BJ (cell line): Measurements from ENCODE around the gene CFHR5. TPM values are rescaled to one million over a fixed set of nuclear protein-coding genes. Genes with fewer than 3 reads are reported as not detected.

ENCODE experiments used
- CTCF ChIA-PET: fragments of 350-600 bp; formaldehyde crosslinking; extraction: SDS; loops from one replicate; lab custom pipeline; 2021; ENCODE audit warnings: antibody characterized with exemption, inconsistent platforms; lab: Yijun Ruan, JAX
- POLR2A ChIA-PET: fragments of 300-600 bp; sonication (Branson Sonifier 250); formaldehyde crosslinking; extraction: SDS; loops from one replicate; lab custom pipeline; 2021; ENCODE audit warnings: antibody characterized with exemption; lab: Charles Lee
- DNase-seq: peaks from one replicate; pipeline ENCODE4 v3.0.0-alpha.2; 2011; ENCODE audit warnings: low read depth
- H3K27me3 ChIP-seq: 2 replicates; pipeline ENCODE4 v1.6.0; 2011; ENCODE audit warnings: low read length; ENCODE audit not compliant: control insufficient read depth, insufficient read depth
- H3K36me3 ChIP-seq: 2 replicates; pipeline ENCODE4 v1.5.1; 2011; ENCODE audit warnings: low read length; ENCODE audit not compliant: control insufficient read depth, insufficient read depth
- H3K4me3 ChIP-seq: 2 replicates; pipeline ENCODE4 v1.5.1; 2011; ENCODE audit warnings: low read depth, mild to moderate bottlenecking, control low read depth, low read length
- CTCF ChIP-seq: IDR thresholded peaks from 2 replicates; pipeline ENCODE4 v1.5.1; 2011; ENCODE audit warnings: low read depth, mild to moderate bottlenecking, control low read depth, inconsistent platforms, low read length, moderate library complexity; ENCODE audit not compliant: insufficient read depth
- polyA plus RNA-seq: library from polyadenylated mRNA; depleted of rRNA; stranded (reverse); fragments of >200 nt; gene quantifications from 2 replicates; pipeline ENCODE4 v1.2.3, GENCODE V29; 2011; rRNA removed
- small RNA-seq: library from RNA; depleted of rRNA; stranded (forward); fragments of <200 nt; gene quantifications from one replicate; pipeline ENCODE3, GENCODE V24; 2012; ENCODE audit warnings: low replicate concordance, low read depth; ENCODE audit not compliant: insufficient read length

Gene CFHR5
- polyA plus RNA-seq, 1 experiment = not detected

GRCh38 chr1:197036861-197037260 lies 59.5 kb downstream of the CFHR5 start:
- TF ChIP-seq CTCF = no peak
- Histone ChIP-seq H3K27me3 (no peaks in the 10 kb centered on the region), H3K4me3 (no peak overlapping the region), H3K36me3 (no peaks in the 10 kb centered on the region)
- no peak for DNase-seq
- ChIA-PET CTCF (interaction anchor here (0.5 to 0.6 kb wide), 2 partner anchors 314 to 350 kb away, joined by 3 to 4 read pairs; no protein-coding TSS in a partner anchor), POLR2A (no interaction called here)

GRCh38 chr1:197041486-197042353 lies 64.4 kb downstream of the CFHR5 start:
- POLR2A ChIA-PET = no interaction called here
- no peak for TF ChIP-seq CTCF
- DNase-seq = no peak
- Histone ChIP-seq H3K36me3 (no peaks in the 10 kb centered on the region), H3K4me3 (no peak overlapping the region), H3K27me3 (no peaks in the 10 kb centered on the region)
- CTCF ChIA-PET = interaction anchor here (0.6 kb wide), 1 partner anchor 26 kb away, joined by 3 read pairs; no protein-coding TSS in a partner anchor

DNA sequence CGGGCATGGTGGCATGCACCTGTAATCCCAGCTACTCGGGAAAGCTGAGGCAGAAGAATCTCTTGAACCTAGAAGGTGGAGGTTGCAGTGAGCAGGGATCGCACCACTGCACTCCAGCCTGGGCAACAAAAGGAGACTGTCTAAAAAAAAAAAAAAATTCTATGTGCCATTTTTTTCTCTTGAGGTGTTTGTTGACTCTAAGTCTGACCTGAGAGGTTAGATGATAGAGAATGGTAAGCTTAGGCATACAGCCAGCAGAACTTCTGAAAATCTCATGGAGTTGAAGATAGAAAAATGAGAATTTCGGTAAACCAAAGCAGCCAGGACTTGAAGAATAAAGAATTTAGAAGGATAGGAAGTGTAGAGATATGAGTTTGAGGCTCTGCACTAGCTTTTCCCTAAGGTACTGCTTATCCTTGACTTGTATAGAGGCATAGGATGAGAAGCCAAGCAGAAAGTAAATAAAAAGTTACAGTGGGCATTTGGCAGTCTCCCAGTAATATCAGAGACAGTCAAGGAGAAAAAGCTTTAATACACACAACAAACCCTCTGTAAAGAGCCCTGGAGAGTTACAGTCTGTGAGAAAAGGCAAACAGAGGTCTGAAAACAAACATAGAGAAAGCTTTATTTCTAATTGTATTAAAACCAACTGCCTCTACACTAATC lies 65.5 kb downstream of the CFHR5 start:
- CTCF ChIA-PET = no interaction called here
- H3K4me3 ChIP-seq = no peak overlapping the region
- no peak for DNase-seq
- H3K27me3 ChIP-seq = no peaks in the 10 kb centered on the region
- TF ChIP-seq CTCF = no peak
- no peaks in the 10 kb centered on the region for H3K36me3 ChIP-seq
- POLR2A ChIA-PET = no interaction called here

DNA sequence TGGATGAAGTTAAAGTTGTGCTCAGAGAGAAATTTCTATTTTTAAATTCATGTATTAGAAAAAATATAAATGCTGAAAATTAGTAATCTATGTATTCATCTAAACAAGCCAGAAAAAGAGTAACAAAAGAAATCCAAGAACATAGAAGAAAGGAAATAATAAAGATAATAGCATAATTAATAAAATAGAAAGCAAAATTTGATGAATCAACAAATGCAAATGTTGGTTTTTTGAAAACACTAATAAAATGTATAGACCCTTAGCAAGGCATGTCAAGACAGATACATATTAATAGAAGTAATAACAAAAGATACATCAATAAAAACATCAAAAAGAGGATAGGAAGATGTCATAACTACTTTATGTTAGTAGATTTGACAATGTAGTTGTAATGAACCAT lies 71.7 kb downstream of the CFHR5 start:
- CTCF ChIA-PET = no interaction called here
- POLR2A ChIA-PET = no interaction called here
- no peak for TF ChIP-seq CTCF

More for the DNA sequence above, 71.7 kb downstream of the CFHR5 start:
- DNase-seq = no peak
- Histone ChIP-seq H3K36me3 (no peaks in the 10 kb centered on the region), H3K27me3 (no peaks in the 10 kb centered on the region), H3K4me3 (no peak overlapping the region)

Small RNA genes within 50 kb of the gene (small RNA-seq; reads per million reads assigned to genes)
- not detected for gene AL139418.1

Other genes with a start within 250 kb of the CFHR5 start
- gene CFHR3, start 202.7 kb upstream of the CFHR5 start, polyA plus RNA-seq = not detected in 2 replicates
- 0.26 and 0.33 TPM in 2 replicates for gene CFHR1, start 157.8 kb upstream of the CFHR5 start, polyA plus RNA-seq
- not detected in 2 replicates for gene CFHR4, start 89.5 kb upstream of the CFHR5 start, polyA plus RNA-seq
- gene CFHR2, start 33.8 kb upstream of the CFHR5 start, polyA plus RNA-seq = not detected in 2 replicates
- not detected in 2 replicates for gene F13B, start 89.7 kb downstream of the CFHR5 start, polyA plus RNA-seq
- gene ASPM, start 169.1 kb downstream of the CFHR5 start, polyA plus RNA-seq = 4.6 and 9.4 TPM in 2 replicates
- 3.4 and 7.3 TPM in 2 replicates for gene ZBTB41, start 223.7 kb downstream of the CFHR5 start, polyA plus RNA-seq